ENCODE measurements around the gene GPR132. TPM values are rescaled to one million over a fixed set of nuclear protein-coding genes. Genes with fewer than 3 reads are reported as not detected.

GPR132 gene
- total and polyA plus RNA-seq, 2 of the 13 experiments (the other 11 are each of a cell fraction or from before 2014, with no cell fraction given), result not detected

DNA sequence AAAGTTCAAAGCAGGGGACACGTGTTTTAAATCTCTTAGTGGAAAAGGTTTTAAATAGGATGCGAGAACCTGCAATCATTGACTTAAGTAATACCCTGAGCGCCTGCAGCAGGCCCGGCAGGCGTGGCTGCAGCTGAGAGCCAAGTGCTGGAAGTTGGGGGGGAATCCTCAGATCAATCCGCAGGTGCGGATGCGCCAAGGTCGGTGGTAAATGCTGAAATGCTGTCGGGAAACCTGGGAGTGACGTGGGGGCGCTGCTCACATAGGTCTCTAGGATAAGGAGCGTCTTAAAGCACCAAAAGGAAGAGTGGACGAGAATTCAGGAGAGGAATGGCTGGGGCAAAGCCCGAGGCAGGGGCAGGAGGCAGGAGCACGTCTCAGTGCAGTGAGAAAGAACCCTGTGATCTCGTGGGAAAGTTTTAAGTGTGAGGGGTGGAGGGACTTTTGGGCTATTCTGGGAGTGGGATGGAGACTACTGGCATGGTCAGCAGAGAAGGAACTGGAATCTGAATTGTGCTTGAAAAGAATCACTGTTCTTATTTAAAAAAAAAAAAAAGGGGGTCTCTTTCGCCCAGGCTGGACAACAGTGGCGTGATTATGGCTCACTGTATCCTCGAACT is 43.5 kb downstream of the GPR132 start (continued):
- TF ChIP-seq, protein P1, sequence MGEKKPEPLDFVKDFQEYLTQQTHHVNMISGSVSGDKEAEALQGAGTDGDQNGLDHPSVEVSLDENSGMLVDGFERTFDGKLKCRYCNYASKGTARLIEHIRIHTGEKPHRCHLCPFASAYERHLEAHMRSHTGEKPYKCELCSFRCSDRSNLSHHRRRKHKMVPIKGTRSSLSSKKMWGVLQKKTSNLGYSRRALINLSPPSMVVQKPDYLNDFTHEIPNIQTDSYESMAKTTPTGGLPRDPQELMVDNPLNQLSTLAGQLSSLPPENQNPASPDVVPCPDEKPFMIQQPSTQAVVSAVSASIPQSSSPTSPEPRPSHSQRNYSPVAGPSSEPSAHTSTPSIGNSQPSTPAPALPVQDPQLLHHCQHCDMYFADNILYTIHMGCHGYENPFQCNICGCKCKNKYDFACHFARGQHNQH (CRISPR knock-in tag; IDR thresholded peaks at IDR 0.05), result peak; percentile 10
- TF ChIP-seq ZSCAN20 (CRISPR knock-in tag; IDR thresholded peaks at IDR 0.05; ENCODE audit: borderline replicate concordance) (0 out of 2 replicates have a peak, but pooled peaks have one; percentile 1), SRSF1 (optimal IDR thresholded peaks at IDR 0.05; ENCODE audit: low read depth, low read length) (peak; percentile 46), SNAPC2 (CRISPR knock-in tag; IDR thresholded peaks at IDR 0.05) (no peak), ZFY (CRISPR knock-in tag; IDR thresholded peaks at IDR 0.05) (no peak), ZNF773 (CRISPR knock-in tag; IDR thresholded peaks at IDR 0.05; ENCODE audit: borderline replicate concordance) (no peak), HDAC1 (CRISPR knock-in tag; IDR thresholded peaks at IDR 0.05) (peak; percentile 53; the same call in 1 of the 2 replicates), ZNF44 (CRISPR knock-in tag; IDR thresholded peaks at IDR 0.05) (no peak), ZNF451 (CRISPR knock-in tag; IDR thresholded peaks at IDR 0.05) (no peak)
- TF ChIP-seq, protein P2, sequence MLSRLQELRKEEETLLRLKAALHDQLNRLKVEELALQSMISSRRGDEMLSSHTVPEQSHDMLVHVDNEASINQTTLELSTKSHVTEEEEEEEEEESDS (CRISPR knock-in tag; IDR thresholded peaks at IDR 0.05; ENCODE audit: borderline replicate concordance), result no peak
- TF ChIP-seq, protein P3, sequence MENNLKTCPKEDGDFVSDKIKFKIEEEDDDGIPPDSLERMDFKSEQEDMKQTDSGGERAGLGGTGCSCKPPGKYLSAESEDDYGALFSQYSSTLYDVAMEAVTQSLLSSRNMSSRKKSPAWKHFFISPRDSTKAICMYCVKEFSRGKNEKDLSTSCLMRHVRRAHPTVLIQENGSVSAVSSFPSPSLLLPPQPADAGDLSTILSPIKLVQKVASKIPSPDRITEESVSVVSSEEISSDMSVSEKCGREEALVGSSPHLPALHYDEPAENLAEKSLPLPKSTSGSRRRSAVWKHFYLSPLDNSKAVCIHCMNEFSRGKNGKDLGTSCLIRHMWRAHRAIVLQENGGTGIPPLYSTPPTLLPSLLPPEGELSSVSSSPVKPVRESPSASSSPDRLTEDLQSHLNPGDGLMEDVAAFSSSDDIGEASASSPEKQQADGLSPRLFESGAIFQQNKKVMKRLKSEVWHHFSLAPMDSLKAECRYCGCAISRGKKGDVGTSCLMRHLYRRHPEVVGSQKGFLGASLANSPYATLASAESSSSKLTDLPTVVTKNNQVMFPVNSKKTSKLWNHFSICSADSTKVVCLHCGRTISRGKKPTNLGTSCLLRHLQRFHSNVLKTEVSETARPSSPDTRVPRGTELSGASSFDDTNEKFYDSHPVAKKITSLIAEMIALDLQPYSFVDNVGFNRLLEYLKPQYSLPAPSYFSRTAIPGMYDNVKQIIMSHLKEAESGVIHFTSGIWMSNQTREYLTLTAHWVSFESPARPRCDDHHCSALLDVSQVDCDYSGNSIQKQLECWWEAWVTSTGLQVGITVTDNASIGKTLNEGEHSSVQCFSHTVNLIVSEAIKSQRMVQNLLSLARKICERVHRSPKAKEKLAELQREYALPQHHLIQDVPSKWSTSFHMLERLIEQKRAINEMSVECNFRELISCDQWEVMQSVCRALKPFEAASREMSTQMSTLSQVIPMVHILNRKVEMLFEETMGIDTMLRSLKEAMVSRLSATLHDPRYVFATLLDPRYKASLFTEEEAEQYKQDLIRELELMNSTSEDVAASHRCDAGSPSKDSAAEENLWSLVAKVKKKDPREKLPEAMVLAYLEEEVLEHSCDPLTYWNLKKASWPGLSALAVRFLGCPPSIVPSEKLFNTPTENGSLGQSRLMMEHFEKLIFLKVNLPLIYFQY (CRISPR knock-in tag; IDR thresholded peaks at IDR 0.05; ENCODE audit: borderline replicate concordance), result 0 out of 2 replicates have a peak, but pooled peaks have one; percentile 8
- TF ChIP-seq, protein P4, sequence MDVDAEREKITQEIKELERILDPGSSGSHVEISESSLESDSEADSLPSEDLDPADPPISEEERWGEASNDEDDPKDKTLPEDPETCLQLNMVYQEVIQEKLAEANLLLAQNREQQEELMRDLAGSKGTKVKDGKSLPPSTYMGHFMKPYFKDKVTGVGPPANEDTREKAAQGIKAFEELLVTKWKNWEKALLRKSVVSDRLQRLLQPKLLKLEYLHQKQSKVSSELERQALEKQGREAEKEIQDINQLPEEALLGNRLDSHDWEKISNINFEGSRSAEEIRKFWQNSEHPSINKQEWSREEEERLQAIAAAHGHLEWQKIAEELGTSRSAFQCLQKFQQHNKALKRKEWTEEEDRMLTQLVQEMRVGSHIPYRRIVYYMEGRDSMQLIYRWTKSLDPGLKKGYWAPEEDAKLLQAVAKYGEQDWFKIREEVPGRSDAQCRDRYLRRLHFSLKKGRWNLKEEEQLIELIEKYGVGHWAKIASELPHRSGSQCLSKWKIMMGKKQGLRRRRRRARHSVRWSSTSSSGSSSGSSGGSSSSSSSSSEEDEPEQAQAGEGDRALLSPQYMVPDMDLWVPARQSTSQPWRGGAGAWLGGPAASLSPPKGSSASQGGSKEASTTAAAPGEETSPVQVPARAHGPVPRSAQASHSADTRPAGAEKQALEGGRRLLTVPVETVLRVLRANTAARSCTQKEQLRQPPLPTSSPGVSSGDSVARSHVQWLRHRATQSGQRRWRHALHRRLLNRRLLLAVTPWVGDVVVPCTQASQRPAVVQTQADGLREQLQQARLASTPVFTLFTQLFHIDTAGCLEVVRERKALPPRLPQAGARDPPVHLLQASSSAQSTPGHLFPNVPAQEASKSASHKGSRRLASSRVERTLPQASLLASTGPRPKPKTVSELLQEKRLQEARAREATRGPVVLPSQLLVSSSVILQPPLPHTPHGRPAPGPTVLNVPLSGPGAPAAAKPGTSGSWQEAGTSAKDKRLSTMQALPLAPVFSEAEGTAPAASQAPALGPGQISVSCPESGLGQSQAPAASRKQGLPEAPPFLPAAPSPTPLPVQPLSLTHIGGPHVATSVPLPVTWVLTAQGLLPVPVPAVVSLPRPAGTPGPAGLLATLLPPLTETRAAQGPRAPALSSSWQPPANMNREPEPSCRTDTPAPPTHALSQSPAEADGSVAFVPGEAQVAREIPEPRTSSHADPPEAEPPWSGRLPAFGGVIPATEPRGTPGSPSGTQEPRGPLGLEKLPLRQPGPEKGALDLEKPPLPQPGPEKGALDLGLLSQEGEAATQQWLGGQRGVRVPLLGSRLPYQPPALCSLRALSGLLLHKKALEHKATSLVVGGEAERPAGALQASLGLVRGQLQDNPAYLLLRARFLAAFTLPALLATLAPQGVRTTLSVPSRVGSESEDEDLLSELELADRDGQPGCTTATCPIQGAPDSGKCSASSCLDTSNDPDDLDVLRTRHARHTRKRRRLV (CRISPR knock-in tag; IDR thresholded peaks at IDR 0.05), result no peak
- TF ChIP-seq, protein P5, sequence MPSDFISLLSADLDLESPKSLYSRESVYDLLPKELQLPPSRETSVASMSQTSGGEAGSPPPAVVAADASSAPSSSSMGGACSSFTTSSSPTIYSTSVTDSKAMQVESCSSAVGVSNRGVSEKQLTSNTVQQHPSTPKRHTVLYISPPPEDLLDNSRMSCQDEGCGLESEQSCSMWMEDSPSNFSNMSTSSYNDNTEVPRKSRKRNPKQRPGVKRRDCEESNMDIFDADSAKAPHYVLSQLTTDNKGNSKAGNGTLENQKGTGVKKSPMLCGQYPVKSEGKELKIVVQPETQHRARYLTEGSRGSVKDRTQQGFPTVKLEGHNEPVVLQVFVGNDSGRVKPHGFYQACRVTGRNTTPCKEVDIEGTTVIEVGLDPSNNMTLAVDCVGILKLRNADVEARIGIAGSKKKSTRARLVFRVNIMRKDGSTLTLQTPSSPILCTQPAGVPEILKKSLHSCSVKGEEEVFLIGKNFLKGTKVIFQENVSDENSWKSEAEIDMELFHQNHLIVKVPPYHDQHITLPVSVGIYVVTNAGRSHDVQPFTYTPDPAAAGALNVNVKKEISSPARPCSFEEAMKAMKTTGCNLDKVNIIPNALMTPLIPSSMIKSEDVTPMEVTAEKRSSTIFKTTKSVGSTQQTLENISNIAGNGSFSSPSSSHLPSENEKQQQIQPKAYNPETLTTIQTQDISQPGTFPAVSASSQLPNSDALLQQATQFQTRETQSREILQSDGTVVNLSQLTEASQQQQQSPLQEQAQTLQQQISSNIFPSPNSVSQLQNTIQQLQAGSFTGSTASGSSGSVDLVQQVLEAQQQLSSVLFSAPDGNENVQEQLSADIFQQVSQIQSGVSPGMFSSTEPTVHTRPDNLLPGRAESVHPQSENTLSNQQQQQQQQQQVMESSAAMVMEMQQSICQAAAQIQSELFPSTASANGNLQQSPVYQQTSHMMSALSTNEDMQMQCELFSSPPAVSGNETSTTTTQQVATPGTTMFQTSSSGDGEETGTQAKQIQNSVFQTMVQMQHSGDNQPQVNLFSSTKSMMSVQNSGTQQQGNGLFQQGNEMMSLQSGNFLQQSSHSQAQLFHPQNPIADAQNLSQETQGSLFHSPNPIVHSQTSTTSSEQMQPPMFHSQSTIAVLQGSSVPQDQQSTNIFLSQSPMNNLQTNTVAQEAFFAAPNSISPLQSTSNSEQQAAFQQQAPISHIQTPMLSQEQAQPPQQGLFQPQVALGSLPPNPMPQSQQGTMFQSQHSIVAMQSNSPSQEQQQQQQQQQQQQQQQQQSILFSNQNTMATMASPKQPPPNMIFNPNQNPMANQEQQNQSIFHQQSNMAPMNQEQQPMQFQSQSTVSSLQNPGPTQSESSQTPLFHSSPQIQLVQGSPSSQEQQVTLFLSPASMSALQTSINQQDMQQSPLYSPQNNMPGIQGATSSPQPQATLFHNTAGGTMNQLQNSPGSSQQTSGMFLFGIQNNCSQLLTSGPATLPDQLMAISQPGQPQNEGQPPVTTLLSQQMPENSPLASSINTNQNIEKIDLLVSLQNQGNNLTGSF (CRISPR knock-in tag; IDR thresholded peaks at IDR 0.05), result no peak

Data from HepG2 (cell line).